ENCODE measurements around the gene CNIH2.

CNIH2 gene

DNA sequence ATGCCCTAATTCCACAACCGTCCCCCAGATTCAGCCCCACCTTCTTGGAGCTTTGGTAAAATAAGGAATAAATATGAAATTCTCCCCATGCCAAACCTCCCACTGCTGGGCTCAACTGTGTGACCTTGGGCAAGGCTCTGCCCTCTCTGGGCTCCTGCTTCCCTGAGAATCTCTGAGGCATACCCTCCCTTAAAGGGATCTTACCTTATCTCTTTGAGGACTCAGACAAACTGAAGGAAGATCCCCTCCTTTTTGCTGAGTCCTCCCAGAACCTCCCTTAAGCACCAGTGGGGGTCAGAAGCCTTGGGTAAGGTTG is 36.2 kb downstream of the CNIH2 start:
- no peak for DNase-seq (ENCODE audit: extremely low spot score)
- CTCF ChIA-PET, result interaction anchor here (1.5 to 5.9 kb wide), 3 partner anchors 18 to 102 kb away, joined by 4 to 126 read pairs (median 47); partner anchors contain the start of gene RIN1
- TF ChIP-seq, protein P1, sequence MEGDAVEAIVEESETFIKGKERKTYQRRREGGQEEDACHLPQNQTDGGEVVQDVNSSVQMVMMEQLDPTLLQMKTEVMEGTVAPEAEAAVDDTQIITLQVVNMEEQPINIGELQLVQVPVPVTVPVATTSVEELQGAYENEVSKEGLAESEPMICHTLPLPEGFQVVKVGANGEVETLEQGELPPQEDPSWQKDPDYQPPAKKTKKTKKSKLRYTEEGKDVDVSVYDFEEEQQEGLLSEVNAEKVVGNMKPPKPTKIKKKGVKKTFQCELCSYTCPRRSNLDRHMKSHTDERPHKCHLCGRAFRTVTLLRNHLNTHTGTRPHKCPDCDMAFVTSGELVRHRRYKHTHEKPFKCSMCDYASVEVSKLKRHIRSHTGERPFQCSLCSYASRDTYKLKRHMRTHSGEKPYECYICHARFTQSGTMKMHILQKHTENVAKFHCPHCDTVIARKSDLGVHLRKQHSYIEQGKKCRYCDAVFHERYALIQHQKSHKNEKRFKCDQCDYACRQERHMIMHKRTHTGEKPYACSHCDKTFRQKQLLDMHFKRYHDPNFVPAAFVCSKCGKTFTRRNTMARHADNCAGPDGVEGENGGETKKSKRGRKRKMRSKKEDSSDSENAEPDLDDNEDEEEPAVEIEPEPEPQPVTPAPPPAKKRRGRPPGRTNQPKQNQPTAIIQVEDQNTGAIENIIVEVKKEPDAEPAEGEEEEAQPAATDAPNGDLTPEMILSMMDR (IDR thresholded peaks at IDR 0.05; ENCODE audit: control extremely low read depth, extremely low read depth, low read depth, missing control alignments), result no peak
- POLR2A ChIA-PET, result no interaction called here

DNA sequence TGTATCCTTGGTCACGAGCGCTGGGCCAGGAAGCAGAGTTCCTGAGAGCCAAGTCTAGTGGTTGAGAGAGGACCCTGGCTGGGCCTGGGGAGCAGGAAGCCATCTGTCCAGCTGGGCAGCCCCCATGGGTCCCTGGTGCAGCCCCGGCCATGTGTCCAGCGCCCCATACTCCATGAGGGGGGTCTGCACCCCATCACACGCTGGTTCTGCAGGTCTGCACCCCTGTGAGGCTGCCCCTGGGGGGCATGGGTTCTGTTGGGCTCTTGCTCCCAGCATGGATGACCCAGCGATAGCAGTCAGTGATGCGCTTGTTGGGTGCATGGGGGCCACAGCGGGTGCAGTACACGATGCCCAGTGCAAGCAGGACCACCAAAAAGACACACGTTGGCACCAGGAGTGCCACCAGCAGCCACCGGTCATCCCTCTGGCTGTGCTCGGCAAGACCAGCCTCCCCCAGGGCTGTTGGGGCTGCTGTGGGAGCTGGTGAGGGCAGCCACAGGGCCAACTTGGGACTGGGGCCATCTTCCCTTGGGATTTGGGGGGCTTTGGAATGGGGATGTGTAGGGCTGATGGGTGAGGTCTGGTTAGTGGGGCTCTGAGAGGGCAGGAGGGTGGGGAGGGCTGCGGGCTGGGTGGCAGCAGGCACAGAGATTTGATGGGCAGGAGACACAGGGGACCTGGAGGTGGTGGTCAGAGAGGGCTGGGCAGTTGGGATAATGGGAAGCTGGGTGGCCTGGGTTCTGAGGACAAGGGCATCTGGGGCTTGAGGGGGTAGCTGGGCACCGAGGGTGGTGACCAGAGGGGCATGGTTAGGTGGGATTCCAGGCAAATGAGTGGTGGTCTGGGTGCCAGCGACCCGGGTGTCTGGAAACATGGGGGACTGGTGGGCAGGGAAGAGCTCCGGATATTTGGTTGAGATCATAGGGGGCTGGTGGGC is 36.9 kb downstream of the CNIH2 start:
- CTCF ChIA-PET, result interaction anchor here (0.7 to 1.3 kb wide), 6 partner anchors 12 to 75 kb away, joined by 3 to 4 read pairs (median 3); no protein-coding TSS in a partner anchor
- no peak for DNase-seq (ENCODE audit: extremely low spot score)
- POLR2A ChIA-PET, result no interaction called here
- TF ChIP-seq, protein P1 (IDR thresholded peaks at IDR 0.05; ENCODE audit: control extremely low read depth, extremely low read depth, low read depth, missing control alignments), result no peak

DNA sequence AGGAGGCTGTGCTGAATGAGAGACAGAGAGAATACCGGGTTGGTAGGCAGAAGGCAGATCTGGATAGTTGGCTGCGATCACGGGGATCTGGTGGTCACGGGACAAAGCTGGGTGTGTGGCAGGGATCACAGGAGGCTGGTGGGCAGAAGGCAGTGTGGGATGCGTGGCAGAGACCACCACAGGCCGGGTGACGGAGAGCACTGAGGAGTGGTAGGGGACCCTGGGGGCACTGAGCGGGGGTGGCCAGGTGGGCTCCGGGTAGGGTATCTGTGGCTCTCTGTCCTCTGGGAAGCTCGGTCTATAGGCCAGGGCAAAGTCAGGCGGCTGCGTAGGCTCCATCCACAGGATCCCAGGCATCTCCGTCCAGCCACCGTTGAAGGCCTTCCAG is 37.5 kb downstream of the CNIH2 start:
- no peak for DNase-seq (ENCODE audit: extremely low spot score)
- POLR2A ChIA-PET, result no interaction called here
- TF ChIP-seq, protein P1 (IDR thresholded peaks at IDR 0.05; ENCODE audit: control extremely low read depth, extremely low read depth, low read depth, missing control alignments), result no peak
- CTCF ChIA-PET, result interaction anchor here (0.7 to 1.6 kb wide), 7 partner anchors 11 to 74 kb away, joined by 3 to 4 read pairs (median 3); no protein-coding TSS in a partner anchor

DNA sequence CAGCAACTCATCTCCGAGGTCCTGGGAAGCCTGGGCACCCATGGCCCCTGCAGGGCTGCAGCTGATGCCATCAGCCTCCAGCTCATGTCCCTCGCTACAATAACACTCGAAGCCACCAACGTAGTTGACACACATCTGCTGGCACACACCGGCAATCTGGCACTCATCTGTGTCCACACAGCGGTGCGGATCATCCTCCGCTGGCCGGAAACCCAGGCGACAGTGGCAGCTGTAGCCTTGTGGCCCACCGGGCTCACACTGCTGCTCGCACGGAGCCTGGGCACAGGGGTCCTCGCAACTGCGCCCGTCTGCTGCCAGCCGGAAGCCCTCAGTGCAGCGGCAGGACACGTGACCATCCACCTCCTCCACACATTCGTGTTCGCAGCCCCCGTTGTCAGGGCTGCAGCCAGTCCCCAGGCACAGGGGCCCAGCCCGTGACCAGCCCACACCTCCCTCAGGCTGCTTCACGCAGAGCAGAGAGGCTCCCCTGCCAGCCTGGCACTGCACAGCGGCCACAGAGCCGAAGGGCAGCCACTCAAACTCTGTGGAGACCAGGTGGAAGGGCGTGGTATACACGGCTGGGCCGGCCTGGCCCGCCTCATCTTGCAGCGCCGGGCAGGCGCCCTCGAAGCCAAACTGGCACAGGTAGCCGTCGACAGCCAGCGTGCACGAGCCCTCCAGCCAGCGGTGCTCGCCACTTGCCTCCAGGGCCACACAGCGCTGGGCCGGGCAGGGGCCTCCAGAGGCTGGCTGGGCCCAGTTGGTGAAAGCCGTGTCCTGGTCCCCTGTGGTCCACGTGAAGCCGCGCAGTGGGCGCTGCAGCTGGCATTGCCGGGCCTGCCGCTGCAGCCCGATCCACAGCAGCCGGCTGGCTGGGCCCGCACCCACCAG is 38.2 kb downstream of the CNIH2 start:
- no peak for DNase-seq (ENCODE audit: extremely low spot score)
- ChIA-PET CTCF (interaction anchor here (0.8 to 1.6 kb wide), 6 partner anchors 13 to 73 kb away, joined by 3 to 4 read pairs (median 3); no protein-coding TSS in a partner anchor), POLR2A (interaction anchor here (0.6 kb wide), 1 partner anchor 810 kb away, joined by 6 read pairs; no protein-coding TSS in a partner anchor)
- TF ChIP-seq, protein P1 (IDR thresholded peaks at IDR 0.05; ENCODE audit: control extremely low read depth, extremely low read depth, low read depth, missing control alignments), result no peak

DNA sequence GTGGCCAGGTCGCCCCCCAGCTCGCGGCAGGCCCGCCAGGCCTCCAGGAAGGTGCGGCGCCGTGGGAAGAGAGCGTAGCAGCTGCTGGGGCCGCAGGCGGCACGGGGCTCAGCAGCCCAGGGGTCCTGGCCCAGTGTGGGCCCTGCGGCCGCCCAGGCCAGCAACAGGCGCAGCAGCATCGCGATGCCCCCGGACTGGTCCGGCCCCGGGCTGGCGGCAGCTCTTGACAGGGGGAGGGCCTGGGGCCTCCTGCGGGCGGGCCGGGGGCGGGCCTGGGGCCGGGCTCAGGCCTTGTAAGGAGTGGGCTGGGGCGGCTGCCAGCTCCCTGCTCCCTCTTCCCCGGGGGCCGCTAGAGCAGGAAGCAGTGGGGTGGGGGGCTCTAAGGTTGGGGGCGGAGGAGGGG is 38.9 kb downstream of the CNIH2 start, which contains the start of gene CD248:
Gene CD248, minus strand, starts transcription at position 196 of the 403 bp plus-strand sequence. Its CDS starts 17 bp downstream, at position 179.
- TF ChIP-seq, protein P1 (IDR thresholded peaks at IDR 0.05; ENCODE audit: control extremely low read depth, extremely low read depth, low read depth, missing control alignments), result no peak
- ChIA-PET CTCF (interaction anchor here (1.5 to 1.6 kb wide), 2 partner anchors 34 to 69 kb away, joined by 3 to 6 read pairs; no protein-coding TSS in a partner anchor), POLR2A (interaction anchor here (0.6 kb wide), 1 partner anchor 811 kb away, joined by 6 read pairs; no protein-coding TSS in a partner anchor)
- no peak for DNase-seq (ENCODE audit: extremely low spot score)

DNA sequence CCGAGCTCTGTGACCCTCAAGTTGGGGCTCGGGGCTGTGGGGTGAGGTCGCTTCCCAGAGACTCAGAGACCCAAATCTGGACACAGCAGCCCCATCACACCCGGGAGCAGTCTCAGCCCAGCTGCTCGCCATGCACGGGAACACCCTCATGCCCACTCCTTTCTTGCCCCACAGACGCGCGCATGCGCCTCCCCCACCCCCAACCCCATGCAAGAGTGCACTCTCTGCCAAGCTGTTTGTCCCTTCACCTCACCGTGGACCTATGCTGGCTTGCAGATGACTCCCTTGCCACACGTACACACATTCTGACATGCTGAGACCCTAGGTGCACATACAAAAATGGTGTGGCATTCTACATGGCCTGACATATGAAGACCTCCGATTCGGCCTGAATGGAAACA is 39.3 kb downstream of the CNIH2 start:
- ChIA-PET POLR2A (no interaction called here), CTCF (interaction anchor here (1.1 to 1.6 kb wide), 4 partner anchors 11 to 69 kb away, joined by 3 to 6 read pairs (median 4); no protein-coding TSS in a partner anchor)
- TF ChIP-seq, protein P1 (IDR thresholded peaks at IDR 0.05; ENCODE audit: control extremely low read depth, extremely low read depth, low read depth, missing control alignments), result no peak
- DNase-seq (ENCODE audit: extremely low spot score), result no peak

Measured in GM10248 (cell line).